GM18858 (cell line): Measurements from ENCODE around the gene SLC35A3.
"Not testable (repeated sequence)": the region's sequence is repeated elsewhere in the genome, so short reads cannot be mapped to it uniquely, and the experiment has no call there.

ENCODE experiments used
- ATAC-seq: cut with Tn5 transposase; IDR thresholded peaks from one replicate; pipeline ENCODE4 v1.9.1; 2021; ENCODE audit not compliant: unreplicated experiment

Gene SLC35A3

DNA sequence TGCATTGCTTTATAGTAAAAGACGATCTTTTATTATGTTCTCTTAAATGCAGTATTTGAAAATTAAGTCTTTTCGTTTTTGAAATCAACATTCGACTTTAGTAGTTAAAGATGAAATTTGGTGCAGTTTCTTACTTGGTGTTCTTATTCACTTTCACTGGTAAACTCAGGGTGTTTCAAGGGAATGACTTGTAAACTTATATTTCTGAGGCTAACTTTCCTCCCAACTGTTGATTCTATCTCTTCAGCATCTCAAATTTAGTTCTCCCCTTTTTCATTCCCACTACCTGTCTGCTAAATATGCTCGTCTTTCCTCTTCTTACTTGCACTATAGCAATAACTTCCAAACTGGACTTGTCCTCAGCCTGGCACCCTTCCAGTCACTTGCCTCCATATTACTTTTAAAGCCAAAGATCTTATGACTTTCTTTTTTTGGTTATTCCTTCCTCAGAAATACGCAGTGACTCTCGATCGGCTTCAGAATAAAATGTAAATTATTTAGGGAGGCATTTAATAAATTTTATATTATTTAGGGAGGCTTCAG lies 988 bp downstream of the SLC35A3 start:
- no peak for ATAC-seq

GRCh38 chr1:99972066-99972465 lies 2.3 kb downstream of the SLC35A3 start:
- ATAC-seq, result not testable (repeated sequence)

DNA sequence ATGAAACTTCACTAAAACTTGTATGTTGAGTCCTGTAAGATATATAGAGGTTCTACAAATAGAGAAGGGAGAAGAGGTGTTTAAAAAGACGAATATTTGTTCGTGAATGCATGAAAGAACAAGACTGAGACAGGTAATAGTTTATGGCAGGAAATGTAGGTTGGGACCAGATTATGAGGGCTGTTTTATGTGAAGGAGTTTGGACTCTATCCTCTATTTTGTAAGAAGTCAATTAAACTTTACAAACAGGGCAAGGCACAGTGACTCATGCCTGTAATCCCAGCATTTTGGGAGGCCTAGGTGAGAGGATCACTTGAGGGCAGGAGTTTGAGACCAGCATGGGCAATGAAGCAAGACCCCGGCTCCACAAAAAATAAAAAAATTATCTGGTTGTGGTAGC lies 5.7 kb downstream of the SLC35A3 start:
- no peak for ATAC-seq

DNA sequence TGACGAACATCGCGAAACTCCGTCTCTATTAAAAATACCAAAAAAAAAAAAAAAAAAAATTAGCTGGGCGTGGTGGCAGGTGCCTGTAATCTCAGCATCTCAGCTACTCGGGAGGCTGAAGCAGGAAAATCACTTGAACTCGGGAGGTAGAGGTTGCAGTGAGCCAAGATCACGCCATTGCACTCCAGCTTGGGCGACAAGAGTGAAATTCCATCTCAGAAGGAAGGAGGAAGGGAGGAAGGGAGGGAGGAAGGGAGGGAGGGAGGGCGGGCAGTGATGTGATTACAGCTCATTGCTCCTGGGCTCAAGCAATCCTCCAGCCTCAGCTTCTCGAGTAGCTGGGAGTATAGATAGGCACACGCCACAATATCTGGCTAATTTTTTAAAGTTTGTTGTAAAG lies 7.5 kb downstream of the SLC35A3 start:
- not testable (repeated sequence) for ATAC-seq

GRCh38 chr1:99978218-99978617 lies 8.4 kb downstream of the SLC35A3 start:
- ATAC-seq, result no peak

GRCh38 chr1:99979091-99979490 lies 9.3 kb downstream of the SLC35A3 start:
- ATAC-seq, result no peak

- no peak for ATAC-seq
Observed at GRCh38 chr1:99980928-99981327, 11.1 kb downstream of the SLC35A3 start.

DNA sequence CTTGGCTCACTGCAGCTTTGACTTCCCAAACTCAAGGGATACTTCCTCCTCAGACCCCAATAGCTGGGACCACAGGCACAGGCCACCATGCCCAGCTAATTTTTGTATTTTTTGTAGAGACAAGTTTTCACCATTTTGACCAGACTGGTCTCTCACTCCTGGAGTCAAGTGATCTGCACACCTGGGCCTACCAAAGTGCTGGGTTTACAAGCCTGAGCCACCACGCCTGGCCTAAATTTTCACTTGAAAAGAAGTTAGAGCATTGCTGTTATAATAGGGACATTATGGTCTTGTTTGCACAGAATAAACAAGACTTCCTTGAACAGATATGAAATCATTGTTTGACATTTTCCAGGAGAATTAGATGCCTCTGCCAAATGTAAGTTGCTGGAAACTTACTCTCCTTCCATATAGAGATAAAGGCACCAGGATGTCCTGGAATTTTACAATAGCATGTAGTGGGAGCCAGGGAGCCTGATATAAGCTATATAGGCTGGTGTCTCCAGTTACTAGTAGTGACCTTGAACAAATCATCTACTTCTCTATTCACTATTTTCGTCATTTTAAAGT lies 16.9 kb downstream of the SLC35A3 start:
- no peak for ATAC-seq

GRCh38 chr1:99988210-99988765 lies 18.5 kb downstream of the SLC35A3 start:
- no peak for ATAC-seq

DNA sequence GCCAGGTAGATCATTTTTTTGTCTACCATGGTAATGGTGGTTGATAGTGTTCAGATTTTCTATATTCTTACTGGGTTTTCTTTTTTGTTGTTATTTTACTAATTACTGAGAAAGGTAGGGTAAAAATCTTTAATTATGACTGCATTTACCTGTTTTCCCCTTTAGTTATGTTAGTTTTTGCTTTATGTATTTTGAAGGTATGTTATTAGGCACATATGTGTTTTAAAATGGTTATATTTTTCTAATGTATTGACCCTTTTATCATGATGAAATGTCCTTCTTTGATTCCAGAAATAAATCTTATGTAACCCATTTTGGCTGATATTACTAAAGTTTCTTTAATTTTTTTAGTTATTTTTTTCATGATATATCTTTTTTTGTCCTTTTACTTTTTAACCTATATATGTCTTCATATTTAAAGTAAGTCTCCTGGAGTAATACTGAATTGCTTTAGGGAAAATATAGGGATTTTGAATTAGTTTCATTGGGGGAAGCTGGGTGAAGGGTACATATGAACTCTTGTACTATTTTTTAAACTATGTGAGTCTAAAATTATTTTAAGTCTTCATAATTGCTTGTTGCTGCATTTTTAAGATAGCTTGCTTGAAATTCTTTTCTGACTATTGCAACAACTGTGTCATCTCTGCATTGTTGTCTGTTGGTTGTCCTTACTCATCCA lies 22.4 kb downstream of the SLC35A3 start:
- ATAC-seq, result no peak

- no peak for ATAC-seq
Observed at GRCh38 chr1:99992760-99993467, 23.1 kb downstream of the SLC35A3 start.

DNA sequence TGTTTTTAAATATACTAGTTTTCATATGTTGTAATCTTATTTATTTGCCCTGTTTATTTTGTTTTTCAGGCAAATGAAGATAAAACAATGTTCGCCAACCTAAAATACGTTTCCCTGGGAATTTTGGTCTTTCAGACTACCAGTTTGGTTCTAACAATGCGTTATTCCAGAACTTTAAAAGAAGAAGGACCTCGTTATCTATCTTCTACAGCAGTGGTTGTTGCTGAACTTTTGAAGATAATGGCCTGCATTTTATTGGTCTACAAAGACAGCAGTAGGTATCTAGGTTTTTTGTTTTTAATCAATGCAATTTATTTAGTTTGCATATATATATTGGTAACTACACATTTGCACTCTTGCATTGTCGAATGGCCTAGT lies 23.7 kb downstream of the SLC35A3 start:
- no peak for ATAC-seq

GRCh38 chr1:99994496-99994895 lies 24.7 kb downstream of the SLC35A3 start:
- ATAC-seq, result no peak

DNA sequence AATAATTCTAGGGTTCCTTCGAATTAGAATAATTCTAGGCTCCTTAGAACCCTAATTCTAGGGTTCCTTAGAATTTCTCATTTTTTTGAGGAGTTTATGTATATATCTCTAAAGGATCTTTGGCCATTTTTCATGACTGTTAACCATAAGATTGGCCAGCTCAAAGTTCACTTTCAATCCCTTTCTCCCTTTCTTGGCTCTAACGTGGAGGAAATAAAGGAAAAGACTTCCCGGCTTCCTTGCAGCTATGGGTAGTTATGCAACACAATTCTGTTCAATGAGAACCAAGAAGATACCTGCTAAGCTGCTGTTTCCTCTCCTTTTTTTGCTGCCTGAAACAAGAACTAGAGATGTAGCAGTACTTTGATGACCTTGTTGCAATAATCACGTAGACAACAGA lies 27.2 kb downstream of the SLC35A3 start:
- ATAC-seq, result no peak

- ATAC-seq, result no peak
Observed at GRCh38 chr1:100001462-100001861, 31.7 kb downstream of the SLC35A3 start.

DNA sequence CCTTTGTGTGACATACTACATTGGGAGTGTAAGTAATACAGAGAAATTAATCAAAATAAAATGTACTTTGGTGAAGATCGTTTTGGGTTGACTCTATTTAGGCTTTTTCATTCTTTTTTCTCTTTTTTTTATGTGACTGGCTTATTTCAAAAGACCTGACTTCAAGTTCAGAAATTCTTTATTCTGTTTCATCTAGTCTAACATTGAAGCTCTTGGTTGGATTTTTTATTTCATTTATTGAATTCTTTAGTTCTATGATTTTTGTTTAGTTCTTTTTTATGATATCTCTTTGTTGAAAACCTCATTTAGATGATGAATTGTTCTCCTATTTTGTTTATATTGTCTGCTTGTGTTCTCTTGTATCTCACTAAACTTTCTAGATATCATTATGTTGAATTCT lies 35.6 kb downstream of the SLC35A3 start:
- no peak for ATAC-seq

DNA sequence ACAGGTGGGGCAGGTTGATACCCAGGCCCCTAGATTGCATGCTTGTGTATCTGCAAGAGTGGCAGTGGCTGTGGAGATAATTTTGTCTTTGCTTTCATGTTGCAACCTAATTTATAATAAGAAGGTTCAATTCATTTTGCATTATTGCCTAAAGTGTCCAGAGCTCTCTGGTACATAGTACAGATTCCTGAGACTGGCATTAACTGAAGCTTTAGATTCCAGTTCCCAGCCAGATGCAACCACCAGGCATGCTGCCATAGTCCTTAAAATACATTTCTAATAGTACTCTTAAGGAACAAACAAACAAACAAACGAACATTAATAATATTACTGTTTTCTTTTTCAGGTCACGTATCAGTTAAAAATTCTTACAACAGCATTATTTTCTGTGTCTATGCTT lies 36.9 kb downstream of the SLC35A3 start:
- no peak for ATAC-seq

DNA sequence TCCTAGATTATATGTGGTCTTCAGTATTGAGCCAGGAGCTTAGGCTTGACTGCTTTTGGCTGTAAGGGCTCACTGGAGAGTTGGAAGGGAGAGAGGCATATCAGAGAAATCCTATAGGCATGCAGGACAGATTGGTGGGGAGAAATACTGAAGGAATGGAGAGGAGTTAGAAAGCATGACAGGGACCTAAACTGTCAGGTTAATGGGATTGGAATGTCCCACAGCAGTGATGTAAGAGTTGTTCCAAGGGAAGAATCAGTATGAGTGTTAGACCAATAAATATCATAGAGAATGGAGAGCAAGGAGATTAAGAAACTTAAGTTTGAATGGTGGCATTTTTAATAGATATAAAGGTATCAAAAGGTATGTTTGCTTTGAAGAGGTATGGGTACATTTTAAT lies 39.7 kb downstream of the SLC35A3 start:
- ATAC-seq, result no peak

DNA sequence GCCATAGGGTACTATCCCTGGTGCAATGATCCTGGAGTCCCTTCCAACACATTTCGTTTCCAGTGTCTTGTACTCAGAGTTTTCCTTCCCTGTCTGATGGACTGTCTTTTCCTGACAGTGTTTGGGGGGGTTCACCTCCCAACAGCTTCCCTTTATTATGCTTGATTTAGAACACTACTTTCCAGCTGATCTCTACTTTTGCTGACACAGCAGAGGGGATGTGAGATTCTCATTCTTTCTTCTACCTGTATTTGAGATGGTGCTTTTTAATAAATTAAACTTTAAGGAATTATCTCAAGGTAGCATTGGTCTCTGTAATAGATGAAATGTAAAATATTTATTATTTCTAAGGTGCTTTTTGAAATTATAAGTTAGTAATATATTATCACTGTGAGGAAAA lies 41.0 kb downstream of the SLC35A3 start:
- ATAC-seq, result no peak

GRCh38 chr1:100019220-100019619 lies 49.4 kb downstream of the SLC35A3 start:
- no peak for ATAC-seq

DNA sequence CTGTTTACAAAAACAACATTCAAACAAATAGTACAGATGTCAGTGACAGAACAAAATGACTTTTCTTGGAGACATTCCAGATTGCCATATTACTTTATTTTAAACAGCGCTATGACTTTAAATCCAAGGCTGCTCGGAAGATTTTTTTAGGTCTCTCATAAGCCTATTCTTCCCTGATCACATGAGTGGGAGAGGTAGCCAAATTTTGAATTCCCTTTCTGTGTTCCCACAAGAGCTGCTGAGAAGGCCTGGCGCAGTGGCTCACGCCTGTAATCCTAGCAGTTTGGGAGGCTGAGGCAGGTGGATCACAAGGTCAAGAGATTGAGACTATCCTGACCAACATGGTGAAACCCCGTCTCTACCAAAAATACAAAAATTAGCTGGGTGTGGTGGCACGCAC lies 53.7 kb downstream of the SLC35A3 start:
- ATAC-seq, result no peak

- ATAC-seq, result no peak
Observed at GRCh38 chr1:100027212-100027611, 57.4 kb downstream of the SLC35A3 start.
